Right forelimb (tissue), 1 donor: ENCODE data around the gene SLC7A7.
"Not testable (repeated sequence)": the region's sequence is repeated elsewhere in the genome, so short reads cannot be mapped to it uniquely, and the experiment has no call there.

Experiments
- DNase-seq: peaks from one replicate; pipeline ENCODE4 v3.0.0-alpha.2; 2018

The SLC7A7 gene

GRCh38 chr14:22820731-22821130 lies 5.5 kb upstream of the SLC7A7 start:
- DNase-seq: no peak

- DNase-seq: no peak
Measured at GRCh38 chr14:22819151-22819988, 4.1 kb upstream of the SLC7A7 start.

GRCh38 chr14:22814373-22814772 lies 862 bp downstream of the SLC7A7 start:
- DNase-seq: no peak

- no peak for DNase-seq
Measured at GRCh38 chr14:22813145-22813544, 2.1 kb downstream of the SLC7A7 start.

GRCh38 chr14:22812744-22813143 lies 2.5 kb downstream of the SLC7A7 start:
- DNase-seq: no peak

- DNase-seq: no peak
Measured at GRCh38 chr14:22811722-22812121, 3.5 kb downstream of the SLC7A7 start.

- no peak for DNase-seq
Measured at GRCh38 chr14:22808388-22809209, 6.6 kb downstream of the SLC7A7 start.

GRCh38 chr14:22807432-22808087 lies 7.7 kb downstream of the SLC7A7 start:
- DNase-seq: no peak

GRCh38 chr14:22805235-22805634 lies 10.0 kb downstream of the SLC7A7 start:
- DNase-seq: not testable (repeated sequence)

- DNase-seq: no peak
Measured at GRCh38 chr14:22803687-22803974, 11.6 kb downstream of the SLC7A7 start.

- no peak for DNase-seq
Measured at GRCh38 chr14:22802860-22803686, 12.2 kb downstream of the SLC7A7 start.

- DNase-seq: no peak
Measured at GRCh38 chr14:22801716-22802115, 13.5 kb downstream of the SLC7A7 start.

- DNase-seq: no peak
Measured at GRCh38 chr14:22800346-22800745, 14.9 kb downstream of the SLC7A7 start.

GRCh38 chr14:22798528-22798927 lies 16.7 kb downstream of the SLC7A7 start:
- no peak for DNase-seq

GRCh38 chr14:22797017-22797917 lies 18.0 kb downstream of the SLC7A7 start:
- DNase-seq: no peak

GRCh38 chr14:22796087-22796707 lies 19.0 kb downstream of the SLC7A7 start:
- DNase-seq: no peak

- DNase-seq: no peak
Measured at GRCh38 chr14:22794551-22794951, 20.7 kb downstream of the SLC7A7 start.

- no peak for DNase-seq
Measured at GRCh38 chr14:22793976-22794375, 21.3 kb downstream of the SLC7A7 start.

- DNase-seq: not testable (repeated sequence)
Measured at GRCh38 chr14:22793550-22793949, 21.7 kb downstream of the SLC7A7 start.

GRCh38 chr14:22792158-22792557 lies 23.1 kb downstream of the SLC7A7 start:
- DNase-seq: no peak

- no peak for DNase-seq
Measured at GRCh38 chr14:22791301-22791700, 23.9 kb downstream of the SLC7A7 start.
